ENCODE data around the gene CMTM1.
"Not testable (repeated sequence)": the region's sequence is repeated elsewhere in the genome, so short reads cannot be mapped to it uniquely, and the experiment has no call there.

Gene CMTM1

DNA sequence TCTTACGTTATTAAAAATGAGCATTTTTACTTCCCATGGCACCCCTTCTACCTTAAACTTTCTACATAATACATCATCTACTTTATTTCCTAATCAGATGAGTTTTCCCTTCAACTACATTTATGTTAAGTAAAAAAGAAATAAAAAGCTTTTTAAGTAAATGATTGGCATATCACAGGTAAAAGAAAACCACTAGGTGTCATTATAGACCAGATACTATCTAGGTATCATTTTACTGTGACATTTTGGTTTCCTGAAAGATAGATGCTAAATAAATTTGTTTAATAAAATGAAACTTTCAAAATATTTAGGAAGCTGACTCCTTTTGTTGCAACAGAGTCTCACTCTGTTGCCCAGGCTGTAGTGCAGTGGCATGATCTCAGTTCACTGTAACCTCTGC, 3.8 kb upstream of the CMTM1 start:
- no peak for DNase-seq (ENCODE audit: low read depth, low spot score)

- DNase-seq (ENCODE audit: low read depth, low spot score) = no peak
These were observed 3.3 kb upstream of the CMTM1 start for GRCh38 chr16:66562986-66563385.

- no peak for DNase-seq (ENCODE audit: low read depth, low spot score)
These were observed 2.5 kb upstream of the CMTM1 start for GRCh38 chr16:66563574-66564334.

DNA sequence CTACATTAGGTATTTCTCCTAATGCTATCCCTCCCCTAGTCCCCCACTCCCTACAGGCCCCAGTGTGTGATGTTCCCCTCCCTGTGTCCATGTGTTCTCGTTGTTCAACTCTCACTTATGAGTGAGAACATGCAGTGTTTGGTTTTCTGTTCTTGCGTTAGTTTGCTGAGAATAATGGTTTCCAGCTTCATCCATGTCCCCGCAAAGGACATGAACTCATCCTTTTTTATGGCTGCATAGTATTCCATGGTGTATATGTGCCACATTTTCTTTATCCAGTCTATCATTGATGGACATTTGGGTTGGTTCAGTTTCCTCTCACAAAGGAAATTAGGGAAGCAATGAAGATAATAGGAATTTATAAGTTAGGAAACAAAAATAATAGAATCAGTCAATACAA, 1.0 kb downstream of the CMTM1 start:
- DNase-seq (ENCODE audit: low read depth, low spot score) = not testable (repeated sequence)

- DNase-seq (ENCODE audit: low read depth, low spot score) = no peak
These were observed 2.1 kb downstream of the CMTM1 start for GRCh38 chr16:66568355-66568754.

DNA sequence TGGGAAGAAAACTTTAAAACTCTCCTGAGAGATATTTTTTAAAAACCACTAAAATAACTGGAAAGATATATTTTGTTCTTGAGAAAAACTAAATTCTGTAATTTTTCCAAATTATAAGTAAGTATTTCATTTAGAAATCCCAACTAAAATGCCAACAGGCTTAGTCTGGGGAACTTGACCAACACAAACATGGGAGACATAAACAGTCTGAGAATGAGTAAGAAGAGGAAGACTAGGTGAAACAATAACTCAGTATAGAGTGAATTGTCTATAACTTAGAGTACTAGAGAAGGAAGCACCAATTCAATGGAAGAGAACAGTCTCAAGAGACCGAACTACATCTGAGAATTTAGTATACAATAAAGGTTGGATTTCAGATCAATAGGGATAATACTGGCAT, 2.9 kb downstream of the CMTM1 start:
- no peak for DNase-seq (ENCODE audit: low read depth, low spot score)

GRCh38 chr16:66569827-66570405, 3.7 kb downstream of the CMTM1 start:
- no peak for DNase-seq (ENCODE audit: low read depth, low spot score)

- DNase-seq (ENCODE audit: low read depth, low spot score) = no peak
These were observed 6.1 kb downstream of the CMTM1 start for GRCh38 chr16:66572356-66572755.

GRCh38 chr16:66574081-66574480, 7.8 kb downstream of the CMTM1 start:
- no peak for DNase-seq (ENCODE audit: low read depth, low spot score)

- DNase-seq (ENCODE audit: low read depth, low spot score) = no peak
These were observed 8.3 kb downstream of the CMTM1 start for GRCh38 chr16:66574531-66574930.

- DNase-seq (ENCODE audit: low read depth, low spot score) = no peak
These were observed 8.8 kb downstream of the CMTM1 start for GRCh38 chr16:66575060-66575459.

GRCh38 chr16:66576296-66576695, 10.1 kb downstream of the CMTM1 start:
- no peak for DNase-seq (ENCODE audit: low read depth, low spot score)

- no peak for DNase-seq (ENCODE audit: low read depth, low spot score)
These were observed 12.7 kb downstream of the CMTM1 start, which contains the start of gene CMTM2 for GRCh38 chr16:66578651-66579531. CMTM2 (plus strand) TSS chr16:66579463; CDS start chr16:66579608, 145 bp downstream.

GRCh38 chr16:66580605-66581209, 14.5 kb downstream of the CMTM1 start:
- no peak for DNase-seq (ENCODE audit: low read depth, low spot score)

DNA sequence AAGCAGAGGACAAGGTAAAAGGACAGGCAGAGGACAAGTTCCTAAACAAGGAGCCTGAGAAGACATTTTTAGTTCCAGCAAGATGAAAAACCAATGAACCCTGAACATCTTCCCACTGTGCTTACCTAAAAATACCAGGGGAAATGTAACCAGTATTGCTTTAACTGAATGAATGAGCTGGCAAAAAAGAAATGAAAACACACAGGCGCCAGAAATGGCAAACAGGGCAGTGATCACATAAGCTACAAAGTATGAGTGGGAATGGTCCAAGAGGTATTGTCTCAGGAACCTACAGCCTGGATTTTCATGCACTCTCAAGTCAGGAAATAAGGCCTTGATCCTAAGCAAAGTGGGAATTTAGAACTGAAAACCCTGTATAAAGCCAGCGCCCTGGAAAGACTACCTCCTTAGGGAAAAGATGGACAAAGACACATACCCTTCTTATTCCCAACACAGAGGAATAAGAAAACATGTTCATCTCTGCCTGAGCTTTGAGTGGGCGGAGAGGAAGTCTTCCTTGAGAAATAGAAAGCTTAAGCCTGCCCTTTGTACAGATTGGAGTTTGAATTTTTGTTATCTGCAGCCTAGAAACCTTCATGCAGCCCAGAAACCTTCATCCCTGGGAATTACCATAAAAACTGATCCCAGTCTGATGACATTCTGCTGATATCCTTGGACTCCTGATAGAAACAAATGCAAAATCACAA, 15.2 kb downstream of the CMTM1 start:
- DNase-seq (ENCODE audit: low read depth, low spot score) = no peak

DNA sequence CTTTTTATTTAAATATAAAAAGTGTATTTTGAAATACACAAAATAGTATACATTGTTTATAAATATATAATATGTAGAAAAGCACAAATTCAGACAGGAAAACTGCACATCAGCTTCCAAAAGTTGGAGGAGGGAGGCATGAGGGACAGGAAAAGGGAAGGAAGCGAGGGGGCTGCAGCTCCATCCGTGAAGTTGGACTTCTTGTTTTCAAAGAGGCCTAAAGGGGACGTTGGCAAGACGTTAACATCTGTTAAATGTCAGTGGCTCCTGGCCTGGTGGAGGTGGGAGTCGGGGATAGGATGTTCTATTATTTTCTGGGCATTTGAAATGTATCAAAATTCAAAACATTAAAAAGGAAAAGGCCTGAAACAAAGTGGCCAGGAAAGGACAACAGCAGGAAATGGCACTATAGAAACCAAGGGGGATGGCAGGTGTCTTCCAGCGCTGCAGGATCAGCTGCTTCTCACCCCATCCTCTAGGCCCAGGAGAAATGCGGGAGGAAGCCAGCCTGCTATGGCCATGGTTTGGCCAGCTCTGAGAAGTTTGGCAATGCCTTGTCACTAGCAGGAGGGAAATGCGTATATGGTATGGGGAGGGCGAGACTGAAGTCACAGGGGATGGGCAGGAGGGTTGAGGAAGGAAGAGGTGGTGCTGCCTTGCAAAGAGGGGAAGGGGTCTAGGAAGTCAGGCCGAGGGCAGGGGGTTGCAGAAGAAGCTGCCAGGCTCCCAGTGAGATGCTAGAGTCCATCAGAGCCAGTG, 19.4 kb downstream of the CMTM1 start:
- no peak for DNase-seq (ENCODE audit: low read depth, low spot score)

GRCh38 chr16:66587881-66588600, 21.8 kb downstream of the CMTM1 start:
- DNase-seq (ENCODE audit: low read depth, low spot score) = no peak

DNA sequence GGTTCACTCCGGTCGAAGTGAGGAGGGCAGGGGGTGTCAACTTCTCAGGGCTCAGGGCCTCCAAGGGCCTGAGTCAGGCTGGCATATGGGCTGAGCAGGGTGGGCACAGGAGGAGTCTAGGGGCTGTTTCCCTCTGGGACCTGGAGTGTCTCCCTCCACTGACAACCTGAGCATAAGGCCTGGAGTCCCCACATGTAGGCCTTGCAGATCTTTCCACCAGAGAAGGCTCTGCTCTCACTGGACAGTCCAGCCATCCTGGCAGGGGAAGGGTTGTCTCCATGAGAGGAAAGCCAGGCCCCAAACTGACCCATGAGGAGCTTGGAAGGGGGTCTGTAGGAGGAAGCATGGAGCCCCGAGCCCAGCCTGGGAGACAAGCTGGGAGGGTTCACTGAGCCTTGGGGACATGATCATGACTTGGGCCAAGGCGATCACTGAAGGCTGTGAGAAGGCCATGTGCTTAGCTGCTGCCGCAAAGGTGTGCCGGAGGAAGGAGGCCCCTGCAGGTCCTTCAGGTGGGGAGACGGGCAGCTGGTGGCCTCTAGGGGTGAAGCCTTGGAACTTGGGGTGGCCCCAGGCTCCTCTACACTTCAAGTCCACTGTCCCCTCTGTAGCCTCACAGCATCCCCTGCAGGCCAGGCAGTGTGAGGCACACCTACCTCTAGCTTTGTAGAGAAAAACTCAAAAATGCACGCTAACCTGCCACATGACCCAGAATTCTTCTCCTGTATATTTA, 22.9 kb downstream of the CMTM1 start:
- no peak for DNase-seq (ENCODE audit: low read depth, low spot score)

- DNase-seq (ENCODE audit: low read depth, low spot score) = no peak
These were observed 24.1 kb downstream of the CMTM1 start for GRCh38 chr16:66590322-66590721.
